ENCODE measurements around the gene CAMK1.

DNA sequence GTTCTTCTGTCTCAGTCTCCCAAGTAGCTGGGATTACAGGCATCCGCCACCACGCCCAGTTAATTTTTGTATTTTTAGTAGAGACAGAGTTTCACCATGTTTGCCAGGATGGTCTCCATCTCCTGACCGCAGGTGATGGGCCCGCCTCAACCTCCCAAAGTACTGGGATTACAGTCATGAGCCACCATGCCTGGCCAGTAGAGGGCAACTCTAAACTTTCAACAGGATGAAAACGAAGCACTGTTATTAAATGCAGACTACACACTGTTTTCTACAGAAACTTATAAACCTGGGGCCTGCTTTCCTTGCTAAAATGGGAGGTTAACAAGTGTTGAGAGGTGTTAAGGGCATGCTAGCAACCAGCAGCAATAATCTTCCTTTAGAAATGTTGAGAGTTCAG is 30.8 kb upstream of the CAMK1 start:
- TF ChIP-seq, protein P1, sequence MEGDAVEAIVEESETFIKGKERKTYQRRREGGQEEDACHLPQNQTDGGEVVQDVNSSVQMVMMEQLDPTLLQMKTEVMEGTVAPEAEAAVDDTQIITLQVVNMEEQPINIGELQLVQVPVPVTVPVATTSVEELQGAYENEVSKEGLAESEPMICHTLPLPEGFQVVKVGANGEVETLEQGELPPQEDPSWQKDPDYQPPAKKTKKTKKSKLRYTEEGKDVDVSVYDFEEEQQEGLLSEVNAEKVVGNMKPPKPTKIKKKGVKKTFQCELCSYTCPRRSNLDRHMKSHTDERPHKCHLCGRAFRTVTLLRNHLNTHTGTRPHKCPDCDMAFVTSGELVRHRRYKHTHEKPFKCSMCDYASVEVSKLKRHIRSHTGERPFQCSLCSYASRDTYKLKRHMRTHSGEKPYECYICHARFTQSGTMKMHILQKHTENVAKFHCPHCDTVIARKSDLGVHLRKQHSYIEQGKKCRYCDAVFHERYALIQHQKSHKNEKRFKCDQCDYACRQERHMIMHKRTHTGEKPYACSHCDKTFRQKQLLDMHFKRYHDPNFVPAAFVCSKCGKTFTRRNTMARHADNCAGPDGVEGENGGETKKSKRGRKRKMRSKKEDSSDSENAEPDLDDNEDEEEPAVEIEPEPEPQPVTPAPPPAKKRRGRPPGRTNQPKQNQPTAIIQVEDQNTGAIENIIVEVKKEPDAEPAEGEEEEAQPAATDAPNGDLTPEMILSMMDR (IDR thresholded peaks at IDR 0.05 in 2 of 3, conservative IDR thresholded peaks at IDR 0.05 in 1 of 3; ENCODE audit: borderline replicate concordance in 1 of 3, insufficient read depth in 1 of 3, low read depth in 2 of 3, low read length in 2 of 3) = peak; percentile 13 to 49 (median 48); a peak in 4 of 6 replicates
- no peak for TF ChIP-seq POLR2AphosphoS5 (IDR thresholded peaks at IDR 0.05; ENCODE audit: low read depth, low read length)
- TF ChIP-seq, protein P2, sequence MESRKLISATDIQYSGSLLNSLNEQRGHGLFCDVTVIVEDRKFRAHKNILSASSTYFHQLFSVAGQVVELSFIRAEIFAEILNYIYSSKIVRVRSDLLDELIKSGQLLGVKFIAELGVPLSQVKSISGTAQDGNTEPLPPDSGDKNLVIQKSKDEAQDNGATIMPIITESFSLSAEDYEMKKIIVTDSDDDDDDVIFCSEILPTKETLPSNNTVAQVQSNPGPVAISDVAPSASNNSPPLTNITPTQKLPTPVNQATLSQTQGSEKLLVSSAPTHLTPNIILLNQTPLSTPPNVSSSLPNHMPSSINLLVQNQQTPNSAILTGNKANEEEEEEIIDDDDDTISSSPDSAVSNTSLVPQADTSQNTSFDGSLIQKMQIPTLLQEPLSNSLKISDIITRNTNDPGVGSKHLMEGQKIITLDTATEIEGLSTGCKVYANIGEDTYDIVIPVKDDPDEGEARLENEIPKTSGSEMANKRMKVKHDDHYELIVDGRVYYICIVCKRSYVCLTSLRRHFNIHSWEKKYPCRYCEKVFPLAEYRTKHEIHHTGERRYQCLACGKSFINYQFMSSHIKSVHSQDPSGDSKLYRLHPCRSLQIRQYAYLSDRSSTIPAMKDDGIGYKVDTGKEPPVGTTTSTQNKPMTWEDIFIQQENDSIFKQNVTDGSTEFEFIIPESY (IDR thresholded peaks at IDR 0.05; ENCODE audit: extremely low read depth, insufficient replicate concordance, low read length) = no peak
